ENCODE measurements around the gene ANKRD10.

ANKRD10 gene

DNA sequence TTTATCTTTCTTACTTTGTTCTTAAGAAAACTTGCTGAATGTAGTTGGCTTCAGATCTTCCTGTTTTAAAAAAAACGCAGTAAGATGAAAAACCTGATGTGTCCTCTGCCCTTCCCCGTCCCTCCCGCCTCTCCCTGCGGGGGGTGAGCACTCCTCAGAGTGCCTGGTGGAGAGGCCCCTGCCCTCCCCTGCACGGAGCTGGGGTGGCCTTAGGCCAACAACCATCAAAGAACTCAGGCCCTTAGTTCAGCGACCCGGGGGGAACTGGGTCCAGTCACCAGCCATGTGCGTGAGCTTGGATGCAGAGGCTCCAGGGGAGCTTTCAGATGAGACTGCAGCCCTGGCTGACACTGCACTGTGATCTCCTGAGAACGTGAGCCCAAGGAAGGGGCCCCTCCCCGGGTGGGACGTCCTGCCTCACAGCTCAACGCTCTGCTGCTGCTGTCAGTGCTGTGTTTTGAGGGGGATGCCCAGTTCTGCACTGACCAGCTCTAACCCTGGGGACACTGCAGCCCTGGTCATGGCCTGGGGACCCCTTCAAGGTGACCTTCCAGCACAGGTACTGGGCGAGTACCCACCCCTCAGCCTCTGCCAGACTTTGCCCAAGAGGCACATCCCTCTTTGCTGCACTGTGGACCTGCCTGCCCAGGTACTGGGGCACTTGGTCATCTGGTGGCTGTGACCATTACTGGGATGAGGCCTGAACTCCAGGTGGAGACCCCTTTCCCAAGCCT, 42.7 kb downstream of the ANKRD10 start:
- Histone ChIP-seq H3K4me3 (ENCODE audit: low read length) (no peak overlapping the region), H3K9ac (ENCODE audit: low read length) (no peak overlapping the region), H3K4me1 (ENCODE audit: control insufficient read depth, insufficient read depth, low read length) (peaks cover 18% of the 10 kb centered on the region), H3K36me3 (ENCODE audit: control insufficient read depth, insufficient read depth, low read length, severe bottlenecking) (no peaks in the 10 kb centered on the region), H3K27me3 (replicated peaks; ENCODE audit: control insufficient read depth, insufficient read depth, low read length) (no peaks in the 10 kb centered on the region), H3K9me3 (ENCODE audit: control insufficient read depth, low read length) (no peaks in the 10 kb centered on the region)
- no peak for DNase-seq (ENCODE audit: low read depth)

DNA sequence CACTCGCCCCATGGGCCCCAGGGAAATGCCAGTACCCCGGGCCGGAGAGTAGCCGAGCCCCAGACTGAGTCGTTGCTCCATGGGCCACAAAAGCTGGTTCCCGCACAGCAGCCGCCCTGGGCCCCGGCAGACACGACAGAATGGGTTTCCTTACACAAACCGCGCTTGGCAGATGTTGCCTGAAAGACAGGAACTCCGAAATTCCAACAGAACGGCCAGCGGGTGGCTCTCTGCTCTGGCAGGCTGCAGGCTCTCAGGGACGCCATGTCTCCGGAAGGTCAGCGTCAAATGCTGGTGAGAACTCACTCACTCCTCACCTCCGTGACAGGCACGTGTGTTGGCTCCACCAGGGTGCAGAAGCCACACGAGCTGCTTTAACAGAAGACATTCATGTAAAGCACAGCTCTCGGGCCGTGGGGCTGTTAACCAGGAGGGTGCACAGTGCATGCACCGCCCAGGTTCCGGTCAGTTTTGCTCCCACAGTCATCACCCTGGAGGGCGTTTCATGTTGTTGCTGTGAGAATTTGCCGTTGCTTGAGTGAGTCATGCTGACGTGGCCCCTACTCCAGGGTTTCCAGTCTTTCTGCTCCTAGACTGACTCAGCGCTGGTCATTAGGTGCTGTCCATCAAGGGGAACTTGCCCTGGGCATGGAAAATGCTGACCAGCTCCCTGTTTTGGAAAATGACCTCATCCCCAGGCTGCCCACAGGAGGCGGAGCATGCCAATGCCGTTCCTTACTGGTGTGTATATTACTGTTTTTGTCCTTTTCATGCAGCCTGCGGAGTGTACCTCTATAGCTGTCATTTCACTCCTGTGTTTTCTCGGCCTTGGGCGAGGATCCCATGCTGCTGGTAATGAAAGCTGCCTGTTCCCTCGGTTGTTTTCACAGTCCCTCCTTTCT, 44.8 kb downstream of the ANKRD10 start:
- peak; percentile 99 for DNase-seq (ENCODE audit: low read depth)
- peak overlapping the region; percentile 77 for H3K4me3 ChIP-seq (ENCODE audit: low read length)

DNA sequence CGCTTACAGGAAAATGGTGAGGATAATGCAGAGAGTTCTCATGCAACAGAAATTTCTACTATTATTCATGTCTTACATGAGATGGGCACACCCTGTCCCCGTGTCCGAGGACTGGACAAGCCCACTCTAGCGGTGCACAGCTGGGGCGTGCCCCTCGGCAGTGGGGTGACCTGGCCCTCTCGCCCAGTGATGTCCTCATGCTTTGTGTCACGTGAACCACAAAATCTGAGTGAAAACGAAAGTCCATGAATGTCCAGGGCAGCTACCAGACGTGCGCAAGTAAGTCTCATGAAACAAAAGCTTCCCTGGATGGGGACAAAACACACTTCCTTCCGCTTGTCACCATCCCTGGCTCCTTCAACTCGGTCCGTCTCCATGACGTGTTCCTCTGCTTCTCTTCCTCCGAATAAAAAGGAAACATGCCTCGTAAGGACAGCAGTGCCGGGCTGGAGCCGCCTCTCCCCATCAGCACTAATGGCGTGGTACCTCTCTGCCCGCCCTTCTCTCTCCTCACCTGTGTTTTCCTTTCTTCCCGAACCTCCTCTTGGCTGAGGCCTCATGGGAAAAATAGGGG, 45.6 kb downstream of the ANKRD10 start:
- H3K27me3 ChIP-seq (replicated peaks; ENCODE audit: control insufficient read depth, insufficient read depth, low read length) = no peaks in the 10 kb centered on the region
- H3K4me3 ChIP-seq (ENCODE audit: low read length) = peak overlapping the region; percentile 77
- no peak for DNase-seq (ENCODE audit: low read depth)
- H3K4me1 ChIP-seq (ENCODE audit: control insufficient read depth, insufficient read depth, low read length) = peaks cover 12% of the 10 kb centered on the region
- no peaks in the 10 kb centered on the region for H3K9me3 ChIP-seq (ENCODE audit: control insufficient read depth, low read length)
- H3K9ac ChIP-seq (ENCODE audit: low read length) = peak overlapping the region; percentile 60
- H3K36me3 ChIP-seq (ENCODE audit: control insufficient read depth, insufficient read depth, low read length, severe bottlenecking) = no peaks in the 10 kb centered on the region

More for the DNA sequence above, 44.8 kb downstream of the ANKRD10 start:
- Histone ChIP-seq H3K36me3 (ENCODE audit: control insufficient read depth, insufficient read depth, low read length, severe bottlenecking) (no peaks in the 10 kb centered on the region), H3K9me3 (ENCODE audit: control insufficient read depth, low read length) (no peaks in the 10 kb centered on the region), H3K27me3 (replicated peaks; ENCODE audit: control insufficient read depth, insufficient read depth, low read length) (no peaks in the 10 kb centered on the region), H3K9ac (ENCODE audit: low read length) (peak overlapping the region; percentile 60), H3K4me1 (ENCODE audit: control insufficient read depth, insufficient read depth, low read length) (peaks cover 15% of the 10 kb centered on the region)

DNA sequence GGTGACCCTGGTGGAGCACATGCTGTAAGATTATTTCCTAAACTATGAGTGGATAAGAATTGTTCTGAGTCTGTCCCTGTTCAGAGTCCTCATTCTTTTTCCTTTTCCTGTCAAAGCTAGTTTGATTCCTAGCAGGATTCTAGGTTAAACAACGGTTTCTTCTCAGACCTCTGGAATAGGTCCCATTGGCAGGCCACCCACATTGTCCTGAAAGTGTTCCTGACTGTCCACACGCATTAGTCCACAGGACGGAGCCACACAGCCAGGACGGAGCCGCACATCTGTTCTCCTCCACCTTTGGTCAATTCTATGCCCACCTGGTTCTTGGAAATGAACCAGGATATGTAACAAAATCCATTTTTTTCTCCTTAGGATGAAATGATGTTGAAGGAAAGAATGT, 46.1 kb downstream of the ANKRD10 start:
- no peak overlapping the region for H3K9ac ChIP-seq (ENCODE audit: low read length)
- H3K4me1 ChIP-seq (ENCODE audit: control insufficient read depth, insufficient read depth, low read length) = peaks cover 12% of the 10 kb centered on the region
- H3K36me3 ChIP-seq (ENCODE audit: control insufficient read depth, insufficient read depth, low read length, severe bottlenecking) = no peaks in the 10 kb centered on the region
- no peaks in the 10 kb centered on the region for H3K9me3 ChIP-seq (ENCODE audit: control insufficient read depth, low read length)
- no peaks in the 10 kb centered on the region for H3K27me3 ChIP-seq (replicated peaks; ENCODE audit: control insufficient read depth, insufficient read depth, low read length)
- no peak overlapping the region for H3K4me3 ChIP-seq (ENCODE audit: low read length)
- no peak for DNase-seq (ENCODE audit: low read depth)

DNA sequence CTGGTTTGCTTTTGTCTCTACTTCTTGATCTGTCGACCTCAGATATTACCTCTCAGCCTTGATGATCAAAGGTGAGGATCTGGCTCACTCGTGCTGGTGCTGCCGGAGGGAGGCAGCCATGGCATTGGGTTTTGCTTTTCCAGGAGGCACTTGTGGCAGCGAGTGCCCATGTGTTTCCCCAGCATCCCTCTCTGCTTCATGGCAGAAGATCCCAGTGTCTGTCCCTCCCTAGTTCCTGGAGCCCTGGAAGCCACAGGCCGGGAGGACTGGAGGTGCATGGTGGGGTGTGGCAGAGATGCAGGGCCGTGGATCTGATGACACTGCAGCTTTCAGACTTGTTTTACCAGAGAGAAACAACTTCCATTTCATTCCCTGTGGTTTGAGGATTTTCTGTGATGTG, 47.5 kb downstream of the ANKRD10 start:
- no peak overlapping the region for H3K9ac ChIP-seq (ENCODE audit: low read length)
- H3K4me1 ChIP-seq (ENCODE audit: control insufficient read depth, insufficient read depth, low read length) = peaks cover 12% of the 10 kb centered on the region
- no peak overlapping the region for H3K4me3 ChIP-seq (ENCODE audit: low read length)
- no peaks in the 10 kb centered on the region for H3K36me3 ChIP-seq (ENCODE audit: control insufficient read depth, insufficient read depth, low read length, severe bottlenecking)
- no peaks in the 10 kb centered on the region for H3K27me3 ChIP-seq (replicated peaks; ENCODE audit: control insufficient read depth, insufficient read depth, low read length)
- no peak for DNase-seq (ENCODE audit: low read depth)
- H3K9me3 ChIP-seq (ENCODE audit: control insufficient read depth, low read length) = no peaks in the 10 kb centered on the region

DNA sequence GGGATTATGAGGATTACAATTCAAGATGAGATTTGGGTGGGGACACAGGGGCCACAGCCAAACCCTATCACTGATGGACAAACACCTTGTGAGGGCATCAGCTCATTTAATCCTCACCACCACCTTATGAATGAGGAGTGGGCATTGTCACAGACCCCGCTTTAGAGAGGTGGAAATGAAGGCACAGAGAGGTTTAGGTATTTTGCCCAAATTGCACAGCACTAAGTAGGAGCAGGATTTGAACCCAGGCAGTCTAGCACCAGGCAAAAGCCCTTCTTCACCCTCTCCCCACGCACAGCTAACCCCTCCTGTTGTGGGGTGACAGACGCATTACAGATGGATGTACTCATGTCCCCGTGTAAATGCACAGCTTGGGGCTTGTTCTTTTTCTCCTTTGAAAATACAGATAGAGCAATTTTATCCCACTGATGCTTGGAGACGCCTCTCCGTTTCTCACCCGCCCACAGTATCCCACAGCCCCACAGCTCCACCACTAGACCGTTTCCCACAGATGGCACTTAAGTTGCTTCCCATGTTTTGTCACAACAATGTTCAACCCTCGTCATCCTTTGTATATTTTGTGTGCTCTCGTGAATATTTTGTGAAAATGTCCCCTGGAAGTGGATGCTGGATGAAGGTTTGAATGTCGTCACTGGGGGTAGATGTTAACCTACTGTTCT, 48.2 kb downstream of the ANKRD10 start:
- no peak for DNase-seq (ENCODE audit: low read depth)
- Histone ChIP-seq H3K36me3 (ENCODE audit: control insufficient read depth, insufficient read depth, low read length, severe bottlenecking) (no peaks in the 10 kb centered on the region), H3K27me3 (replicated peaks; ENCODE audit: control insufficient read depth, insufficient read depth, low read length) (no peaks in the 10 kb centered on the region), H3K9me3 (ENCODE audit: control insufficient read depth, low read length) (no peaks in the 10 kb centered on the region), H3K4me3 (ENCODE audit: low read length) (no peak overlapping the region), H3K9ac (ENCODE audit: low read length) (no peak overlapping the region), H3K4me1 (ENCODE audit: control insufficient read depth, insufficient read depth, low read length) (peaks cover 12% of the 10 kb centered on the region)

DNA sequence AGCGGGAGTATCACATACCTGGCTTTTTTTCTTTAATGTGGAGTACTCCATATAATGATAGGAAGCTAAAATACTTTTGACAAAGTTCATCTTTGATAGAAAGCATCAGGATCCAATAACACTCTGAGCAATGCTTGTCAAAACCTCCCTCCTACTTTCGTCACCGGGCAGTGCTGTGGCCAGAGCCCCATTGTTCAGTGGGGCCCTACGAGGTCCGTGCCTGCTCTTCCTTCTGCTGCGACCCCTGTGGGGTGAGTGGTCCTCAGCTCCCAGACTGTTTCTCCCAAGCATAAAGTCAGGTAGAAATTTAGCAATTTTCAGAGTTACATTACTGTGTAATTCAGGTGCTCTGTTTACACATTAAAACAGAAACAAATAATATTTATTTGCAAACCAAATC, 51.2 kb downstream of the ANKRD10 start:
- no peaks in the 10 kb centered on the region for H3K36me3 ChIP-seq (ENCODE audit: control insufficient read depth, insufficient read depth, low read length, severe bottlenecking)
- DNase-seq (ENCODE audit: low read depth) = no peak
- no peak overlapping the region for H3K9ac ChIP-seq (ENCODE audit: low read length)
- no peaks in the 10 kb centered on the region for H3K4me1 ChIP-seq (ENCODE audit: control insufficient read depth, insufficient read depth, low read length)
- H3K4me3 ChIP-seq (ENCODE audit: low read length) = no peak overlapping the region
- no peaks in the 10 kb centered on the region for H3K9me3 ChIP-seq (ENCODE audit: control insufficient read depth, low read length)
- no peaks in the 10 kb centered on the region for H3K27me3 ChIP-seq (replicated peaks; ENCODE audit: control insufficient read depth, insufficient read depth, low read length)

DNA sequence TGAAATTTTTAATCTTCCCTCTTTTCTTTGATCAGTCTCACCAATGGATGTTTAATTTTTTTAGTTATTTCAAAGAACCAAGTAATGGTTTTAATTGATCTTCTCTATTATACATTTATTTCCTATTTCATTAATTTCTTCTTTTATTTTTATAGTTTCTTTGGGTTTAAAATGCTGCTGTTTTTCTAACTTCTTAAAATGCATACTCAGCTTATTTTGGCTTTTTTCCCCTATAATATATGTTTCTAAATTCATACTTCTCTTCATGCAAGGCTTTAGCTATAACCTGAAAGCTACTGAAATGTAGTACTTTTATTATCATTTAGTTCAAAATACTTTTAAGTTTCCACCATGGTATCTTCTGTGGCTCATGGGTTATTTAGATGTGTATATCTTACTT, 53.9 kb downstream of the ANKRD10 start:
- H3K9me3 ChIP-seq (ENCODE audit: control insufficient read depth, low read length) = peaks cover 18% of the 10 kb centered on the region
- H3K27me3 ChIP-seq (replicated peaks; ENCODE audit: control insufficient read depth, insufficient read depth, low read length) = no peaks in the 10 kb centered on the region
- H3K36me3 ChIP-seq (ENCODE audit: control insufficient read depth, insufficient read depth, low read length, severe bottlenecking) = no peaks in the 10 kb centered on the region
- no peak overlapping the region for H3K4me3 ChIP-seq (ENCODE audit: low read length)
- no peaks in the 10 kb centered on the region for H3K4me1 ChIP-seq (ENCODE audit: control insufficient read depth, insufficient read depth, low read length)
- no peak overlapping the region for H3K9ac ChIP-seq (ENCODE audit: low read length)
- DNase-seq (ENCODE audit: low read depth) = no peak

DNA sequence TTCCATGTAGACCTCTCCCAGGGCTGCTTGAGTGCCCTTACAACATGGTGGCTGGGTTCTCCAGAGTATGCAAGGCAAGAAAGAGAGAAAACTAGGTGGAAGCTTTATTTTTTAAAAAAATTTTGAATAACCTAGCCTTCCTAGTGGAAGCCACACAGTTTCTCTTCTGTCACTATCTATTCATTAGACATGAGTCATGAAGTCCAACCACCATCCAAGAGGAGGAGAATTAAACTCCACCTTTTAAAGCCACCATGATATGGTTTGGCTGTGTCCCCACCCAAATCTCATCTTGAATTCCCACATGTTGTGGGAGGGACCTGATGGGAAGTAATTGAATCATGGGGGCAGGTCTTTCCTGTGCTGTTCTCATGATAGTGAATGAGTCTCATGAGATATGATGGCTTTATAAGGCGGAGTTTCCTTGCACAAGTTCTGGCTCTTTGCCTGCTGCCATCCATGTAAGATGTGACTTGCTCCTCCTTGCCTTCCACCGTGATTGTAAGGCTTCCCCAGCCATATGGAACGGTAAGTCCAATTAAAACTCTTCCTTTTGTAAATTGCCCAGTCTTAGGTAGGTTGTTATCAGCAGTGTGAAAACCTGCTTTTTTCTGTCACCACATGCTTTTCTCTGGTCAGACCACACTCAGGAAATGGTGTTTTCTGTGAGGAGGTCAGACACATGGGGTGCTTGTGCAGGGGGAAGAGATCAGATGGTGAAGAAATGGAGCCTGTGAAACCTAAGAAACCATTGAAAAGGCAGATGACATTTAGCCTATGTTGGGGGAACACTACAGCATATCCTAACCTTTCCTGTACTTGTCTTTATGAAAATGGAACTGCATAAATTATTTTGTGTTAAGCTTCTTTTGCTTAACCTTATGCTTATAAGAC, 57.7 kb downstream of the ANKRD10 start:
- H3K4me3 ChIP-seq (ENCODE audit: low read length) = no peak overlapping the region
- H3K9me3 ChIP-seq (ENCODE audit: control insufficient read depth, low read length) = peaks cover 18% of the 10 kb centered on the region
- no peaks in the 10 kb centered on the region for H3K27me3 ChIP-seq (replicated peaks; ENCODE audit: control insufficient read depth, insufficient read depth, low read length)
- no peaks in the 10 kb centered on the region for H3K4me1 ChIP-seq (ENCODE audit: control insufficient read depth, insufficient read depth, low read length)
- DNase-seq (ENCODE audit: low read depth) = no peak
- H3K9ac ChIP-seq (ENCODE audit: low read length) = no peak overlapping the region
- H3K36me3 ChIP-seq (ENCODE audit: control insufficient read depth, insufficient read depth, low read length, severe bottlenecking) = no peaks in the 10 kb centered on the region

DNA sequence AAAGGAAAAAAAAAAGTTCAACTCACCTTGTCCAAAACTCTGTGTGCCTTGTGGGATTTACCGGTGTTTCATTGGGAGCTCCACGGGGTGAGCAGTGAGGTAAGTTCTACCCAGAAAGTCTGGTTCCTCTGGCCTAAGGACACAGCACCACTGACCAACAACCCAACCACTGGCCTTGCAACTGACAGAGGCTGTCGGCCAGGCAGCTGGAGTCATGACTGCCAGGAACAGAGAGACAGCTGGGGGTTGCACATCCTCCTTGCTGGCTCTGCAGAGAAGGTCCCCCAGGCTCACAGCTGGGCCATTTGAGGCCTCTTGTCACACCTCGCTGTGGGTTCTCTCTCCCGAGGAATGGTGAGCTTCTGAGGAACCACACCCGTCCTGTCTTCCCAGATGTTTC, 59.5 kb downstream of the ANKRD10 start:
- Histone ChIP-seq H3K4me3 (ENCODE audit: low read length) (no peak overlapping the region), H3K36me3 (ENCODE audit: control insufficient read depth, insufficient read depth, low read length, severe bottlenecking) (no peaks in the 10 kb centered on the region), H3K4me1 (ENCODE audit: control insufficient read depth, insufficient read depth, low read length) (no peaks in the 10 kb centered on the region), H3K27me3 (replicated peaks; ENCODE audit: control insufficient read depth, insufficient read depth, low read length) (no peaks in the 10 kb centered on the region), H3K9ac (ENCODE audit: low read length) (no peak overlapping the region), H3K9me3 (ENCODE audit: control insufficient read depth, low read length) (peaks cover 18% of the 10 kb centered on the region)
- DNase-seq (ENCODE audit: low read depth) = no peak

Data from adipocyte (in vitro differentiated cells).